Smooth muscle cell (in vitro differentiated cells): ENCODE results near the gene YPEL5. TPM values are rescaled to one million over a fixed set of nuclear protein-coding genes. Genes with fewer than 3 reads are reported as not detected.

Experiments
- DNase-seq: peaks from one replicate; lab custom pipeline; 2025; ENCODE audit not compliant: unreplicated experiment; lab: John Stamatoyannopoulos, UW
- H2AFZ ChIP-seq: fragments of 200-600 bp; sonication (generic); 2 replicates; pipeline ENCODE4 v1.6.0; 2016; ENCODE audit warnings: antibody characterized with exemption, low read depth, mild to moderate bottlenecking
- H3F3A ChIP-seq: fragments of 200-600 bp; sonication (generic); 2 replicates; pipeline ENCODE4 v1.6.0; 2017; ENCODE audit warnings: antibody characterized with exemption, low read depth
- H3K27ac ChIP-seq: fragments of 200-600 bp; sonication (generic); 2 replicates; pipeline ENCODE4 v1.5.1; 2016; ENCODE audit warnings: low read depth, mild to moderate bottlenecking
- H3K27me3 ChIP-seq: fragments of 200-600 bp; sonication (generic); 2 replicates; pipeline ENCODE4 v1.6.1; 2016; ENCODE audit warnings: low read depth, mild to moderate bottlenecking
- H3K36me3 ChIP-seq: fragments of 200-600 bp; sonication (generic); 2 replicates; pipeline ENCODE4 v1.5.1; 2016; ENCODE audit warnings: low read depth
- H3K4me1 ChIP-seq: fragments of 200-600 bp; sonication (generic); 2 replicates; pipeline ENCODE4 v1.5.1; 2016; ENCODE audit warnings: low read depth
- H3K4me2 ChIP-seq: fragments of 200-600 bp; sonication (generic); 2 replicates; pipeline ENCODE4 v1.6.0; 2016; ENCODE audit warnings: mild to moderate bottlenecking
- H3K4me3 ChIP-seq: fragments of 200-600 bp; sonication (generic); 2 replicates; pipeline ENCODE4 v1.5.1; 2016; ENCODE audit warnings: mild to moderate bottlenecking
- H3K79me2 ChIP-seq: fragments of 200-600 bp; sonication (generic); 2 replicates; pipeline ENCODE4 v1.6.0; 2016; ENCODE audit warnings: low read depth, mild to moderate bottlenecking
- H3K9ac ChIP-seq: fragments of 200-600 bp; sonication (generic); 2 replicates; pipeline ENCODE4 v1.6.0; 2016; ENCODE audit warnings: low read depth
- H3K9me3 ChIP-seq: fragments of 200-600 bp; sonication (generic); replicated peaks from 2 replicates; pipeline ENCODE4 v1.5.1; 2016; ENCODE audit warnings: low read depth
- H4K20me1 ChIP-seq: fragments of 200-600 bp; sonication (generic); 2 replicates; pipeline ENCODE4 v1.6.0; 2016; ENCODE audit warnings: low read depth
- WGBS: methylation state at CpG from one replicate; pipeline ENCODE4 v1.1.7; 2016; ENCODE audit warnings: low lambda C conversion rate; 5-methylcytosine and 5-hydroxymethylcytosine counted together
- polyA plus RNA-seq: library from polyadenylated mRNA; unstranded; fragments of >200 nt; fragmentation: Nextera tagmentation; extraction: Ambion mirVana; gene quantifications from 2 replicates; pipeline ENCODE4 v1.2.1, GENCODE V29; 2016
- total RNA-seq: library from RNA; depleted of rRNA; stranded (reverse); fragments of >200 nt; gene quantifications from 2 replicates; pipeline ENCODE4 v1.2.3, GENCODE V29; 2014
- TF ChIP-seq, protein P1 (sequence below): fragments of 200-600 bp; sonication (generic); IDR thresholded peaks from 2 replicates; pipeline ENCODE4 v1.5.1; 2017; ENCODE audit warnings: borderline replicate concordance, mild to moderate bottlenecking, antibody characterized with exemption; ENCODE audit not compliant: insufficient read depth, poor library complexity, severe bottlenecking

YPEL5 gene
- total and polyA plus RNA-seq, 2 experiments from 2014 or later, result 95.7 to 155 TPM

- H3K9ac ChIP-seq, result no peak overlapping the region
- TF ChIP-seq, protein P1, sequence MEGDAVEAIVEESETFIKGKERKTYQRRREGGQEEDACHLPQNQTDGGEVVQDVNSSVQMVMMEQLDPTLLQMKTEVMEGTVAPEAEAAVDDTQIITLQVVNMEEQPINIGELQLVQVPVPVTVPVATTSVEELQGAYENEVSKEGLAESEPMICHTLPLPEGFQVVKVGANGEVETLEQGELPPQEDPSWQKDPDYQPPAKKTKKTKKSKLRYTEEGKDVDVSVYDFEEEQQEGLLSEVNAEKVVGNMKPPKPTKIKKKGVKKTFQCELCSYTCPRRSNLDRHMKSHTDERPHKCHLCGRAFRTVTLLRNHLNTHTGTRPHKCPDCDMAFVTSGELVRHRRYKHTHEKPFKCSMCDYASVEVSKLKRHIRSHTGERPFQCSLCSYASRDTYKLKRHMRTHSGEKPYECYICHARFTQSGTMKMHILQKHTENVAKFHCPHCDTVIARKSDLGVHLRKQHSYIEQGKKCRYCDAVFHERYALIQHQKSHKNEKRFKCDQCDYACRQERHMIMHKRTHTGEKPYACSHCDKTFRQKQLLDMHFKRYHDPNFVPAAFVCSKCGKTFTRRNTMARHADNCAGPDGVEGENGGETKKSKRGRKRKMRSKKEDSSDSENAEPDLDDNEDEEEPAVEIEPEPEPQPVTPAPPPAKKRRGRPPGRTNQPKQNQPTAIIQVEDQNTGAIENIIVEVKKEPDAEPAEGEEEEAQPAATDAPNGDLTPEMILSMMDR, result no peak
- DNase-seq, result no peak
- no peaks in the 10 kb centered on the region for H3K36me3 ChIP-seq
- 92% methylated on average over 4 of the region's 4 CpGs for WGBS
- no peaks in the 10 kb centered on the region for H3K79me2 ChIP-seq
- no peaks in the 10 kb centered on the region for H3K9me3 ChIP-seq
- H2AFZ ChIP-seq, result no peak overlapping the region
- H3K4me3 ChIP-seq, result no peak overlapping the region
- H3K4me1 ChIP-seq, result no peaks in the 10 kb centered on the region
- no peaks in the 10 kb centered on the region for H3K27me3 ChIP-seq
- no peak overlapping the region for H3K4me2 ChIP-seq
- H3F3A ChIP-seq, result no peaks in the 10 kb centered on the region
- H4K20me1 ChIP-seq, result no peaks in the 10 kb centered on the region
- no peak overlapping the region for H3K27ac ChIP-seq
Observed at GRCh38 chr2:30177956-30178355, 31.1 kb downstream of the YPEL5 start.

GRCh38 chr2:30178618-30179434 is 32.0 kb downstream of the YPEL5 start:
- no peak overlapping the region for H2AFZ ChIP-seq
- 74% methylated on average over 11 of the region's 11 CpGs for WGBS
- H3F3A ChIP-seq, result no peaks in the 10 kb centered on the region
- no peaks in the 10 kb centered on the region for H3K36me3 ChIP-seq
- TF ChIP-seq, protein P1, result no peak
- H3K4me3 ChIP-seq, result no peak overlapping the region
- no peaks in the 10 kb centered on the region for H4K20me1 ChIP-seq
- H3K27ac ChIP-seq, result no peak overlapping the region
- H3K27me3 ChIP-seq, result no peaks in the 10 kb centered on the region
- no peak overlapping the region for H3K4me2 ChIP-seq
- no peak for DNase-seq
- H3K79me2 ChIP-seq, result no peaks in the 10 kb centered on the region
- no peak overlapping the region for H3K9ac ChIP-seq
- H3K4me1 ChIP-seq, result no peaks in the 10 kb centered on the region
- H3K9me3 ChIP-seq, result no peaks in the 10 kb centered on the region

DNA sequence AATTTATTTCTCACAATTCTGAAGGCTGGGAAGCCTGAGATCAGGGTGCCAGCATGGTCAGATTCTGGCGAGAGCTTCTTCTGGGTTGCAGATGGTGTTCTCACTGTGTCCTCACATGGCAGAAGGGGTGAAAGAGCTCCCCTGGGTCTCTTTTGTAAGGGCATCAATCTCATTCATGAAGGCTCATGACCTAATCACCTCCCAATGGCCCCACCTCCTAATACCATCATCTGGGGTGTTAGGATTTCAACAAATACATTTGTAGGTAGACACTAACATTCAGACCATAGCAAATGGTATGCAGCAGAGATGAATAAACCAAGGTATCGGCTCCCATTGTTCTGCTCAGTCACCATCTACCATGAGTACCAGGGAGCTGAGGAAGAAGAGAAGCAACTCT is 32.7 kb downstream of the YPEL5 start:
- Histone ChIP-seq H2AFZ (no peak overlapping the region), H3F3A (no peaks in the 10 kb centered on the region), H3K4me3 (no peak overlapping the region), H3K4me2 (no peak overlapping the region), H3K9me3 (no peaks in the 10 kb centered on the region), H4K20me1 (no peaks in the 10 kb centered on the region), H3K4me1 (no peaks in the 10 kb centered on the region), H3K36me3 (no peaks in the 10 kb centered on the region), H3K27me3 (no peaks in the 10 kb centered on the region), H3K79me2 (no peaks in the 10 kb centered on the region), H3K27ac (no peak overlapping the region), H3K9ac (no peak overlapping the region)
- 93% methylated on average over 2 of the region's 2 CpGs for WGBS
- TF ChIP-seq, protein P1, result no peak
- no peak for DNase-seq

GRCh38 chr2:30180226-30180625 is 33.4 kb downstream of the YPEL5 start:
- H3K36me3 ChIP-seq, result no peaks in the 10 kb centered on the region
- H3F3A ChIP-seq, result no peaks in the 10 kb centered on the region
- H3K4me2 ChIP-seq, result no peak overlapping the region
- H3K9ac ChIP-seq, result no peak overlapping the region
- H3K4me3 ChIP-seq, result no peak overlapping the region
- H3K4me1 ChIP-seq, result no peaks in the 10 kb centered on the region
- H3K27me3 ChIP-seq, result no peaks in the 10 kb centered on the region
- no peaks in the 10 kb centered on the region for H3K79me2 ChIP-seq
- no peaks in the 10 kb centered on the region for H3K9me3 ChIP-seq
- 84% methylated on average over 3 of the region's 3 CpGs for WGBS
- no peak overlapping the region for H3K27ac ChIP-seq
- H4K20me1 ChIP-seq, result no peaks in the 10 kb centered on the region
- TF ChIP-seq, protein P1, result no peak
- no peak overlapping the region for H2AFZ ChIP-seq
- no peak for DNase-seq
